Suprapubic skin (tissue), 2 donors: ENCODE data around the gene TCF12.

ENCODE experiments used
- EP300 ChIP-seq: sonication (generic); formaldehyde crosslinking; IDR thresholded peaks from one replicate; pipeline ENCODE4 v1.6.1; 2017; ENCODE audit warnings: antibody characterized with exemption
- POLR2A ChIP-seq, 2 donors: fragments of 450-650 bp; IDR thresholded peaks; one replicate each; pipeline ENCODE4 v1.6.1; 2017; ENCODE audit warnings: antibody characterized with exemption in 2 of 2, mild to moderate bottlenecking in 2 of 2, moderate library complexity in 2 of 2

DNA sequence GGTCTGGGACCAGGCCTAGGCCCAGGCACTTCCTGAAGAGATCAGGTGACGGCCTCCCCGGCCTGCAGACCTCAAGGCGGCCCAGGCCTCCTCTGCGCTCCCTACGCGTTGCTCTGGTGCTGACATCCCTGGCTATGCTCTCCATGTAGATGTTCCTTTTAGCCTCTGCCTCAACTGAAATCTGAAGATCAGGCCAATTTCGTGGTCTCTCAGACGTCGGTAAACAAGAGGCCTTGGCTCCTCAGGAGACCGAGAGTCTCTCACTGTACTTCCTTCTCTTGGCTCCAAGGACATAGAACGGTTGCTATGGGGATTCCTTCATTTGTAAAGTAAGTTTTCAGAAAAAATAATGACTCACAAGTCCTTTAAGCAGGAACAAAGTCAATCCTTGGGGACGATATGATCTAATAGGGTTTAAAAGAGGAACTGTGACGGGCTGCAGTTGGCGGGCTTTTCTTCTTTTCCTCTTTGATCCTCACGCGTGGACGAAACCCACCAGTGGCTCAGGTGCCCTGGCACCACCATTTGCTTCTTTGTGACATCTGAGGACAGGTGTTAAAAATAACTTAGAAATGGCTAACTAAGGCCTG lies 402.3 kb downstream of the TCF12 start:
- no peak for TF ChIP-seq EP300
- no peak for TF ChIP-seq POLR2A (IDR thresholded peaks at IDR 0.05)
